Testis (tissue), 2 donors: ENCODE results near the gene FKBP3.

Experiments
- CTCF ChIP-seq, 3 experiments: fragments of 450-650 bp in 2 of 3; fragments of 200-600 bp in 1 of 3; sonication (generic) in 1 of 3; IDR thresholded peaks; one replicate each; pipeline ENCODE4 v1.5.1; 2016 to 2019; ENCODE audit warnings: antibody characterized with exemption in 3 of 3, mild to moderate bottlenecking in 2 of 3, moderate library complexity in 1 of 3
- POLR2A ChIP-seq: fragments of 450-650 bp; IDR thresholded peaks from one replicate; pipeline ENCODE4 v1.6.1; 2017; ENCODE audit warnings: antibody characterized with exemption, mild to moderate bottlenecking, moderate library complexity

- TF ChIP-seq CTCF (IDR thresholded peaks at IDR 0.05) (no peak), POLR2A (no peak)
Measured at GRCh38 chr14:45103806-45104205, 30.5 kb downstream of the FKBP3 start.
